GM10266 (cell line): Measurements from ENCODE around the gene PNP.
"Not testable (repeated sequence)": the region's sequence is repeated elsewhere in the genome, so short reads cannot be mapped to it uniquely, and the experiment has no call there.

Source experiments
- DNase-seq: peaks from one replicate; pipeline ENCODE4 v3.0.0; 2012; ENCODE audit errors: extremely low spot score
- TF ChIP-seq, protein P1 (sequence below): IDR thresholded peaks from 2 replicates; pipeline ENCODE4 v1.5.1; 2012; ENCODE audit warnings: mild to moderate bottlenecking, low read depth; ENCODE audit not compliant: control insufficient read depth, insufficient read depth; ENCODE audit errors: missing control alignments

The PNP gene

DNA sequence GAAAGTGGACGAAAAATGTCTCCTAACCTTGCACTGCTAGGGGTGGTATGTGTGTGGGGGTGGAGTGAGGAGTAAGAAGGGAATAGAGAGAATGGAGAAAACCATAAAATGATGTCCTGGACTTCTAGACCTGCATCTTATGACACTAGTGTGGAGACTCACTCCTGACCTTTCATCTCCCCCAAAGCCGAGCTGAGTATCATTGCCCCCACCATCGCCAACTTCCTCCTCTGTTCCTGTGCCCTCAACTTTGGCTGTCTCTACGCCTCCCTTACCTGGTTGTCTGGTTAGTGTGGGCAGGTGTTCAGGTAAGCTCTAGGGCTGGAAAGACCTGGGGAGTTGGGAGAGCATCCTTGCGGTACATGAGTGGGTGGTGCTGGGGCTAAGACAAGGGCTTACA is 28.7 kb upstream of the PNP start:
- TF ChIP-seq, protein P1, sequence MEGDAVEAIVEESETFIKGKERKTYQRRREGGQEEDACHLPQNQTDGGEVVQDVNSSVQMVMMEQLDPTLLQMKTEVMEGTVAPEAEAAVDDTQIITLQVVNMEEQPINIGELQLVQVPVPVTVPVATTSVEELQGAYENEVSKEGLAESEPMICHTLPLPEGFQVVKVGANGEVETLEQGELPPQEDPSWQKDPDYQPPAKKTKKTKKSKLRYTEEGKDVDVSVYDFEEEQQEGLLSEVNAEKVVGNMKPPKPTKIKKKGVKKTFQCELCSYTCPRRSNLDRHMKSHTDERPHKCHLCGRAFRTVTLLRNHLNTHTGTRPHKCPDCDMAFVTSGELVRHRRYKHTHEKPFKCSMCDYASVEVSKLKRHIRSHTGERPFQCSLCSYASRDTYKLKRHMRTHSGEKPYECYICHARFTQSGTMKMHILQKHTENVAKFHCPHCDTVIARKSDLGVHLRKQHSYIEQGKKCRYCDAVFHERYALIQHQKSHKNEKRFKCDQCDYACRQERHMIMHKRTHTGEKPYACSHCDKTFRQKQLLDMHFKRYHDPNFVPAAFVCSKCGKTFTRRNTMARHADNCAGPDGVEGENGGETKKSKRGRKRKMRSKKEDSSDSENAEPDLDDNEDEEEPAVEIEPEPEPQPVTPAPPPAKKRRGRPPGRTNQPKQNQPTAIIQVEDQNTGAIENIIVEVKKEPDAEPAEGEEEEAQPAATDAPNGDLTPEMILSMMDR, result no peak
- DNase-seq, result no peak

DNA sequence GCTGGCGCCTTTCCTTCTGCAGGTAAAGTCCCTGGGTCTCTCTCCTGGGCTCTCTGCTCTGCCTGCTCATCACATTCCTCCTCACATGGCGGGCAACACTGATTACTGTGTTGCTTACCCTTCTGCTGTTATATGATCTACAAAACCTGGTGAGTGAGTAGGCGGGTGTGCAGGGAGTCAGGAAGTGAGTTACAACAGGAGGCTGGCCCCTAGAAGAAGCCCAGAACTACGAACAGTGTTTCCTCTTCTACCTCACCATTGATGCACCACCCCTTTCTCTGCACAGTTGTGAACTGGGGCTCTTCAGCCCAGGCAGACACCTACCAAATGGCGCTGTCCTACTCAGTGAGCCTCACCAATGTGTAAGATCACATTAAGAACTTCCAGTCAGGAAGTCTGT is 28.3 kb upstream of the PNP start:
- TF ChIP-seq, protein P1, result no peak
- no peak for DNase-seq

DNA sequence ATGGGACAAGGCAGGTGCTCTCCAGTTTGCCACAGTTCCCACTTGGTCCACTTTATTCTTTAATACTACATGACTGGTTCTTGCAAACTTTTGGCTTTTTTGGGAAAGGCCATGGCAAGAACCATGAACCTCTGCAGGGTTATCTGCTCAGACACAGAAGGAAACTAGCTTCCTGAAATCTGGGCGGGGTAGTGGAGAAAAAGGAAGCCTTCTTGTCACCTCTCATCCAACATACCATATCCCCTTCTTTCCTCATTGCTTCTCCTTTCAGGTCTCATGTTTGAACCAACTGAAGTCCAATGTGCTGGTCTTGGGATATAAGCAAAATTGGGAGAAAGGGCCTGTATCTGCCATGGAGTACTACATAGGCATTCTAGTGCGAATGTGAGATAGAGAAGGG is 27.7 kb upstream of the PNP start:
- no peak for DNase-seq
- TF ChIP-seq, protein P1, result no peak

DNA sequence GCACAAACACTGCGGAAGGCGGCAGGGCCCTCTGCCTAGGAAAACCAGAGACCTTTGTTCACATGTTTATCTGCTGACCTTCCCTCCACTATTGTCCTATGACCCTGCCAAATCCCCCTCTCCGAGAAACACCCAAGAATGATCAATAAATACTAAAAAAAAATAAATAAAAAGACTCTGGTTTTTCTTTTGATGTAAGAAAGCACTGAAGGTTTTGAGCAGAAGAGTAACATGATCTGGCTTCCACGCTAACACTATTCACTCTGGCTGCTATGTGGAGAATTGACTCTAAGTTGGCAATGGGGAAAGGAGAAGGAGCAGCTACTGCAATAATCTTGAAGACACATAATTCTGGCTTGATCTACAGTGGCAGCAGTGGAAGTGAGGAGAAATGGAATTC is 25.6 kb upstream of the PNP start:
- not testable (repeated sequence) for DNase-seq

DNA sequence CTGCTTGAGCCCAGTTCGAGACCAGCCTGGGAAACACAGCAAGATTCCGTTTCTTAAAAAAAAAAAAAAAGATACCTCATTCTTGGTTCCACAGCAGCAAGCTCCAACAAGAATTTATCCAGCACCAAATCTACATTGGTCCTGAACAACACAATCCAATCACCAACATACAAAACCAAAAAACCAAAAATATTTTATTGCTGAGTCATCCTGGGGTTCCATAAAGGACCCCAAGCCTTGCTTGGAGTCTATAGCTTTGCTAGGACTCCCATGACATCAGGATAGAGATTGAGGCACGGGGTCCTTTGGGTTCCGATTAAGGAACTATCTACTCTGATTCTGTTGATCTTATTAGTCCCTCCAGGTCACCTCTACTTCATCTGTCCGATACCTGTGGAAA is 22.3 kb upstream of the PNP start:
- no peak for DNase-seq
- TF ChIP-seq, protein P1, result no peak

DNA sequence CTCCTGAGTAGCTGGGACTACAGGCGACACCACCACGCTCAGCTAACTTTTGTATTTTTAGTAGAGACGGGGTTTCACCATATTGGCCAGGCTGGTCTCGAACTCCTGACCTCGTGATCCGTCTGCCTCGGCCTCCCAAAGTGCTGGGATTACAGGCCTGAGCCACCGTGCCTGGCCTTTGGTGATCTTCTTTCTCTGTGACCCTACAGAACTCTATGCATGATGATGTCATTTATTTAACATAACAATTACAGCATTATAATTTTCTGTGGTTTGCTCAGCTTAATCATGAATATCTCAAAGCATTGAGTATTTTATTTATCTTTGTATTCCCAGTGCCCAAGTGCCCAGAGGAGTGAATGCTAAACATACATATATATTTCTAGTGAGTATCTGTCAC is 16.4 kb upstream of the PNP start:
- not testable (repeated sequence) for DNase-seq

DNA sequence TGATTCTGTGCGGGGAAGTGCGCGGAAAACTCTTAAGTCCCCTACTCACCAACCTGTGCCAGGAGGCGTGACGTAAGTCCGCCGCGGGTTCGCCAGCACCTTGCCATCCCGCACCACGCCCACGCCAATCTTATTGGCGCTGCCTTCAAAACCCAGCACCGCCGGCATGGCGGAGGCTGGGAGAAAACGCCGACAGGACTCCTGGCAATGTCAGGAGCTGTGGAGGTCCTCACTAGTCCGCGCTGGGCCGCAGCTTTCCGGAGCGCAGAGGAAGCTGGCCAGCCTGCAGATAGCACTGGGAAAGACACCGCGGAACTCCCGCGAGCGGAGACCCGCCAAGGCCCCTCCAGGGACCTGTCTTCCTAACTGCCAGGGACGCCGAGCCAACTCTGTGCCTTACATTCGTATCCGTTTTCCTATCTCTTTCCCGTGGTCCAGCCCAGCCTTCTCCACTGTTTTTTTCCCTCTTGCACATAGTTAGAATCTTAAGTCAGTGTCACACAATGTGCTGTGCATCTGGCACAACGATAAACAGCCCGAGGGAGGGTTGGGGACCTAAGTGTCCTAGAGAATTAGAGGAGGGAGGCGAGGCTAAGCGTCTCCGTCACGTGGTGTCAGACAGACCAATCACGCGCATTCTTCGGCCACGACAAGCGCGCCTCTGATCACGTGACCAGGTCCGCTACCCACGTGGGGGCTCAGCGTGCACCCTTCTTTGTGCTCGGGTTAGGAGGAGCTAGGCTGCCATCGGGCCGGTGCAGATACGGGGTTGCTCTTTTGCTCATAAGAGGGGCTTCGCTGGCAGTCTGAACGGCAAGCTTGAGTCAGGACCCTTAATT is 14.5 kb upstream of the PNP start, which contains the start of the genes APEX1 and OSGEP:
APEX1 (plus strand) TSS at position 711 of the 839 bp plus-strand sequence. CDS start 420 bp downstream, outside the sequence.
OSGEP (minus strand) TSS at position 297 of the 839 bp plus-strand sequence; CDS start at position 168, 129 bp downstream.
- TF ChIP-seq, protein P1, result no peak
- DNase-seq, result peak; percentile 97

DNA sequence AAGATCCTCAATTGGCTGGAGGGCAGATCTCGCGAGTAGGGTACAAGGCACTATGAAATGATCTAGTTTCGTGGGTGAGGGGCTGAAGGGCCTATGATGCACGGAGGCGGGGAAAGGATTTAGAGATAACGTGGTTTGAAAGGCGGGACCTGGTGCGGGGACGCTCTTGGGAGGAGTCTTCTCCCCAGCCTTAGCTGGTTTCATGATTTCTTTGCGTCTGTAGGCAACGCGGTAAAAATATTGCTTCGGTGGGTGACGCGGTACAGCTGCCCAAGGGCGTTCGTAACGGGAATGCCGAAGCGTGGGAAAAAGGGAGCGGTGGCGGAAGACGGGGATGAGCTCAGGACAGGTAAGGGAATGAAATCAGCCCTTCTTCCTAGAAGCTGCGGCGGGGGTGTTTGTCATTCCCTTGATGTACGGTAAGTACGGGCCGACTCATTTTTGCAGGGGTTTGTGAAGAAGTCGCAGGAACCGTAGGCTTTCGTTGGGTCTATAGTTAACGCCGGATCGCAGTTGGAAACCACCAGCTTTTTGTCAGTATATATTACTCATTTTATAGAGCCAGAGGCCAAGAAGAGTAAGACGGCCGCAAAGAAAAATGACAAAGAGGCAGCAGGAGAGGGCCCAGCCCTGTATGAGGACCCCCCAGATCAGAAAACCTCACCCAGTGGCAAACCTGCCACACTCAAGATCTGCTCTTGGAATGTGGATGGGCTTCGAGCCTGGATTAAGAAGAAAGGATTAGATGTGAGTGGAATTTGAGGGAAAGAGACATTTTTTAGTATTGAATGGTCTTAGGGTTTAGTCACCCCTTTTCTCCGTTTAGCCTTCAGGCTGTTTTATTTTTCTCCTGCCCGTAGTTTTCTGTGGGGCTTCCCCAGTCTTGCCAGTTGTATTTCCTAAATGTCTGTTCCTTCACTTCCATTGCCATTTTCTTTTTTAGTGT is 13.6 kb upstream of the PNP start:
- TF ChIP-seq, protein P1, result no peak
- no peak for DNase-seq
